Measurements from ENCODE around the gene WNT10A. TPM values are rescaled to one million over a fixed set of nuclear protein-coding genes. Genes with fewer than 3 reads are reported as not detected.

The WNT10A gene
- total and polyA plus RNA-seq, 2 of the 8 experiments (the other 6 are each of a cell fraction or from before 2014, with no cell fraction given) = 0.05 TPM; not detected in 1

- no peak for TF ChIP-seq HDAC2 (IDR thresholded peaks at IDR 0.05; ENCODE audit: borderline replicate concordance in 1 of 2, low read depth in 2 of 2, low read length in 2 of 2)
- TF ChIP-seq MAX (IDR thresholded peaks at IDR 0.05) = no peak
- no peak for TF ChIP-seq RXRA (IDR thresholded peaks at IDR 0.05; ENCODE audit: insufficient read depth, low read depth, low read length)
- TF ChIP-seq PHF8 (conservative IDR thresholded peaks at IDR 0.05; ENCODE audit: low read depth, low read length) = no peak
- TF ChIP-seq TAF1 (IDR thresholded peaks at IDR 0.05; ENCODE audit: low read depth, low read length) = no peak
- TF ChIP-seq HDAC6 (IDR thresholded peaks at IDR 0.05; ENCODE audit: low read depth, low read length) = no peak
- TF ChIP-seq POLR2AphosphoS5 (IDR thresholded peaks at IDR 0.05; ENCODE audit: low read depth, low read length) = no peak
- no peak for TF ChIP-seq CTBP2 (IDR thresholded peaks at IDR 0.05; ENCODE audit: borderline replicate concordance, insufficient read depth, insufficient read length, low read length)
Measured at GRCh38 chr2:218865396-218865795, 15.3 kb upstream of the WNT10A start (continued).

Data from H1 (cell line).